Measurements from ENCODE around the gene C11orf91. TPM values are rescaled to one million over a fixed set of nuclear protein-coding genes. Genes with fewer than 3 reads are reported as not detected.
"Not testable (repeated sequence)": the region's sequence is repeated elsewhere in the genome, so short reads cannot be mapped to it uniquely, and the experiment has no call there.

C11orf91 gene
- total RNA-seq, 1 experiment from 2014 or later, result not detected

GRCh38 chr11:33730716-33731115 lies 30.1 kb upstream of the C11orf91 start:
- ChIA-PET CTCF (no interaction called here), POLR2A (ENCODE audit: unreplicated experiment) (interaction anchor here (0.5 kb wide), 1 partner anchor 906 kb away, joined by 20 read pairs; no protein-coding TSS in a partner anchor)
- DNase-seq, result no peak
- H3K4me2 ChIP-seq, result no peak overlapping the region
- no peak overlapping the region for H3K27ac ChIP-seq
- H3K4me3 ChIP-seq, result no peak overlapping the region
- H3K79me2 ChIP-seq (ENCODE audit: low read depth), result peaks cover 99% of the 10 kb centered on the region
- TF ChIP-seq CTCF (conservative IDR thresholded peaks at IDR 0.05) (no peak), EZH2 (IDR thresholded peaks at IDR 0.05; ENCODE audit: low read depth) (no peak)
- H3F3A ChIP-seq (ENCODE audit: insufficient read depth, low read depth), result peaks cover 3% of the 10 kb centered on the region; the same call in 1 of the 2 replicates
- no peak overlapping the region for H2AFZ ChIP-seq
- no TSS peak for BruUV-seq (replicated peaks)
- no peaks in the 10 kb centered on the region for H3K27me3 ChIP-seq (ENCODE audit: insufficient read depth, low read depth)
- peaks cover 38% of the 10 kb centered on the region for H3K4me1 ChIP-seq (replicated peaks; ENCODE audit: insufficient read depth)
- peaks cover 32% of the 10 kb centered on the region for H3K36me3 ChIP-seq (ENCODE audit: low read depth)
- no peaks in the 10 kb centered on the region for H3K9me3 ChIP-seq (ENCODE audit: insufficient read depth, low read depth)
- intact Hi-C loops (cut with micrococcal nuclease; ENCODE audit: unreplicated experiment), result loop anchor here (10.0 kb wide), 1 partner anchor 476 kb away; the partner anchor contains the start of gene HIPK3
- no peaks in the 10 kb centered on the region for H3K9me2 ChIP-seq (ENCODE audit: insufficient read depth)
- peaks cover 57% of the 10 kb centered on the region for H4K20me1 ChIP-seq (ENCODE audit: insufficient read depth)

- H3K4me2 ChIP-seq; H2AFZ ChIP-seq; H3K9me2 ChIP-seq (ENCODE audit: insufficient read depth); intact Hi-C loops (cut with micrococcal nuclease; ENCODE audit: unreplicated experiment); H3K27me3 ChIP-seq (ENCODE audit: insufficient read depth, low read depth); BruUV-seq (replicated peaks); H3K4me3 ChIP-seq; H3F3A ChIP-seq (ENCODE audit: insufficient read depth, low read depth); POLR2A ChIA-PET (ENCODE audit: unreplicated experiment); CTCF ChIA-PET; H3K9me3 ChIP-seq (ENCODE audit: insufficient read depth, low read depth); H3K27ac ChIP-seq: not testable (repeated sequence)
- H3K4me1 ChIP-seq (replicated peaks; ENCODE audit: insufficient read depth), result peaks cover 45% of the 10 kb centered on the region
- DNase-seq, result peak in 1 of 2 experiments; percentile 28
- H3K36me3 ChIP-seq (ENCODE audit: low read depth), result peaks cover 29% of the 10 kb centered on the region
- H4K20me1 ChIP-seq (ENCODE audit: insufficient read depth), result peaks cover 49% of the 10 kb centered on the region
- peaks cover 99% of the 10 kb centered on the region for H3K79me2 ChIP-seq (ENCODE audit: low read depth)
These were observed 28.5 kb upstream of the C11orf91 start for GRCh38 chr11:33729072-33729664.

GRCh38 chr11:33727539-33727938 lies 26.9 kb upstream of the C11orf91 start:
- H3K27ac ChIP-seq; H2AFZ ChIP-seq; H3K27me3 ChIP-seq (ENCODE audit: insufficient read depth, low read depth); CTCF ChIA-PET; H3K9me2 ChIP-seq (ENCODE audit: insufficient read depth); BruUV-seq (replicated peaks); H3K4me3 ChIP-seq; H3K9me3 ChIP-seq (ENCODE audit: insufficient read depth, low read depth); H3K4me2 ChIP-seq; POLR2A ChIA-PET (ENCODE audit: unreplicated experiment); intact Hi-C loops (cut with micrococcal nuclease; ENCODE audit: unreplicated experiment): not testable (repeated sequence)
- Histone ChIP-seq H3K4me1 (replicated peaks; ENCODE audit: insufficient read depth) (peaks cover 45% of the 10 kb centered on the region), H3F3A (ENCODE audit: insufficient read depth, low read depth) (peaks cover 24% of the 10 kb centered on the region; the same call in 1 of the 2 replicates), H3K36me3 (ENCODE audit: low read depth) (peaks cover 18% of the 10 kb centered on the region), H3K79me2 (ENCODE audit: low read depth) (peaks cover 99% of the 10 kb centered on the region), H4K20me1 (ENCODE audit: insufficient read depth) (peaks cover 47% of the 10 kb centered on the region)
- peak in 1 of 2 experiments; percentile 4 for DNase-seq

- CTCF ChIA-PET, result no interaction called here
- TF ChIP-seq CTCF (conservative IDR thresholded peaks at IDR 0.05) (no peak), EZH2 (IDR thresholded peaks at IDR 0.05; ENCODE audit: low read depth) (no peak)
- Histone ChIP-seq H3K4me2 (no peak overlapping the region), H3K79me2 (ENCODE audit: low read depth) (peaks cover 93% of the 10 kb centered on the region), H3K9me2 (ENCODE audit: insufficient read depth) (no peaks in the 10 kb centered on the region), H2AFZ (no peak overlapping the region), H3K36me3 (ENCODE audit: low read depth) (peaks cover 27% of the 10 kb centered on the region), H3K4me1 (replicated peaks; ENCODE audit: insufficient read depth) (peaks cover 40% of the 10 kb centered on the region), H3K4me3 (no peak overlapping the region), H3K9me3 (ENCODE audit: insufficient read depth, low read depth) (no peaks in the 10 kb centered on the region), H3K27ac (no peak overlapping the region), H3F3A (ENCODE audit: insufficient read depth, low read depth) (peaks cover 24% of the 10 kb centered on the region; the same call in 1 of the 2 replicates), H3K27me3 (ENCODE audit: insufficient read depth, low read depth) (no peaks in the 10 kb centered on the region), H4K20me1 (ENCODE audit: insufficient read depth) (peaks cover 34% of the 10 kb centered on the region)
- intact Hi-C loops (cut with micrococcal nuclease; ENCODE audit: unreplicated experiment), result no loop called here
- BruUV-seq (replicated peaks), result no TSS peak
- peak in 1 of 2 experiments; percentile 20 for DNase-seq
- POLR2A ChIA-PET (ENCODE audit: unreplicated experiment), result interaction anchor here (0.6 kb wide), 1 partner anchor 373 kb away, joined by 3 read pairs; no protein-coding TSS in a partner anchor
These were observed 24.9 kb upstream of the C11orf91 start for GRCh38 chr11:33725496-33725895.
